H1 (cell line): ENCODE measurements around the gene KRTCAP2. TPM values are rescaled to one million over a fixed set of nuclear protein-coding genes. Genes with fewer than 3 reads are reported as not detected.

Experiments
- CTCF ChIA-PET: fragments of 300-600 bp; sonication (Branson Sonifier 250); formaldehyde crosslinking; loops from one replicate; lab custom pipeline; 2021; ENCODE audit not compliant: partially characterized antibody; lab: Charles Lee
- POLR2A ChIA-PET: fragments of 300-600 bp; sonication (Branson Sonifier 250); formaldehyde crosslinking; loops from one replicate; lab custom pipeline; 2021; ENCODE audit warnings: inconsistent platforms; ENCODE audit not compliant: partially characterized antibody; lab: Charles Lee
- DNase-seq, 2 experiments: peaks; one replicate each; pipeline versions ENCODE4 v3.0.0 to v3.0.0-alpha.2; 2010 to 2022; ENCODE audit warnings: low spot score in 2 of 2, low read depth in 1 of 2, mixed read lengths in 1 of 2
- FAIRE-seq: peaks from 2 replicates; lab custom pipeline; 2011; peaks lifted over from hg19 to GRCh38; lab: Jason Lieb, UNC
- H2AFZ ChIP-seq: 2 replicates; pipeline ENCODE4 v1.8.1; 2012; ENCODE audit warnings: low read length, inconsistent platforms
- H2AK5ac ChIP-seq: 2 replicates; pipeline ENCODE4 v1.6.1; 2013; ENCODE audit warnings: low read depth, low read length
- H2BK120ac ChIP-seq: replicated peaks from 2 replicates; pipeline ENCODE3; 2013; ENCODE audit warnings: low read depth, low read length, inconsistent platforms
- H2BK12ac ChIP-seq: 2 replicates; pipeline ENCODE4 v1.6.1; 2013; ENCODE audit warnings: low read depth, low read length
- H2BK15ac ChIP-seq: 2 replicates; pipeline ENCODE4 v1.6.1; 2013; ENCODE audit warnings: low read length
- H2BK20ac ChIP-seq: 2 replicates; pipeline ENCODE4 v1.6.1; 2013; ENCODE audit warnings: low read length
- H2BK5ac ChIP-seq: 2 replicates; pipeline ENCODE4 v1.6.1; 2013; ENCODE audit warnings: low read depth, low read length
- H3K14ac ChIP-seq: 2 replicates; pipeline ENCODE4 v1.6.1; 2013; ENCODE audit warnings: inconsistent platforms; ENCODE audit not compliant: insufficient read length
- H3K18ac ChIP-seq: 2 replicates; pipeline ENCODE4 v1.6.1; 2013; ENCODE audit warnings: low read length; ENCODE audit errors: extremely low read depth
- H3K23ac ChIP-seq: 2 replicates; pipeline ENCODE4 v1.6.1; 2013; ENCODE audit warnings: inconsistent platforms; ENCODE audit not compliant: insufficient read length
- H3K23me2 ChIP-seq: 2 replicates; pipeline ENCODE4 v1.6.1; 2013; ENCODE audit warnings: low read depth, low read length
- H3K27ac ChIP-seq: 2 replicates; pipeline ENCODE4 v1.6.1; 2011; ENCODE audit warnings: low read depth, low read length, inconsistent platforms
- H3K27me3 ChIP-seq, 4 experiments: replicated peaks in 1 of 4; 1 replicate in 1 of 4; 2 replicates in 3 of 4; pipeline versions ENCODE4 v1.6.1 to v1.8.1; 2011 to 2013; ENCODE audit warnings: low read length in 3 of 4, mild to moderate bottlenecking in 3 of 4, inconsistent platforms in 2 of 4, mixed read lengths in 2 of 4, moderate library complexity in 1 of 4; ENCODE audit not compliant: control insufficient read depth in 3 of 4, insufficient read depth in 3 of 4; ENCODE audit errors: extremely low read depth in 1 of 4
- H3K36me3 ChIP-seq, 4 experiments: 2 replicates each; pipeline versions ENCODE4 v1.6.1 to v1.8.1; 2011 to 2013; ENCODE audit warnings: mild to moderate bottlenecking in 4 of 4, low read length in 3 of 4, moderate library complexity in 2 of 4, control low read depth in 1 of 4, inconsistent platforms in 1 of 4; ENCODE audit not compliant: insufficient read depth in 4 of 4, control insufficient read depth in 2 of 4
- H3K4ac ChIP-seq: replicated peaks from 2 replicates; pipeline ENCODE3; 2013; ENCODE audit warnings: low read length, low read depth, mixed read lengths, inconsistent platforms; ENCODE audit not compliant: insufficient read length
- H3K4me1 ChIP-seq, 4 experiments: replicated peaks in 1 of 4; 1 replicate in 1 of 4; 2 replicates in 3 of 4; pipeline versions ENCODE4 v1.6.1 to v1.8.1; 2011 to 2013; ENCODE audit warnings: low read length in 3 of 4, inconsistent platforms in 2 of 4, mixed read lengths in 1 of 4; ENCODE audit not compliant: insufficient read depth in 4 of 4, control insufficient read depth in 3 of 4
- H3K4me2 ChIP-seq, 2 experiments: 2 replicates each; pipeline versions ENCODE4 v1.6.1 to v1.8.1; 2011 to 2013; ENCODE audit warnings: low read depth in 2 of 2, low read length in 2 of 2, control low read depth in 1 of 2, inconsistent platforms in 1 of 2, mild to moderate bottlenecking in 1 of 2; ENCODE audit not compliant: insufficient read depth in 1 of 2
- H3K4me3 ChIP-seq, 4 experiments: fragments of 200-600, 300-600 bp in 1 of 4; sonication (generic), shearing (Covaris generic), sonication (Bioruptor Twin) in 1 of 4; 2 replicates each; pipeline versions ENCODE4 v1.5.1 to v1.8.1; 2011 to 2016; ENCODE audit warnings: low read length in 4 of 4, low read depth in 3 of 4, control low read depth in 2 of 4, inconsistent platforms in 2 of 4, mild to moderate bottlenecking in 2 of 4, mixed read lengths in 1 of 4, moderate library complexity in 1 of 4; ENCODE audit not compliant: insufficient read depth in 2 of 4; ENCODE audit errors: extremely low read depth in 1 of 4
- H3K56ac ChIP-seq: replicated peaks from 2 replicates; pipeline ENCODE3; 2013; ENCODE audit warnings: low read depth, mild to moderate bottlenecking, mixed read lengths, low read length, inconsistent platforms; ENCODE audit not compliant: insufficient read length
- H3K79me1 ChIP-seq: 2 replicates; pipeline ENCODE4 v1.6.1; 2013; ENCODE audit warnings: low read depth, low read length, control low read depth
- H3K79me2 ChIP-seq, 2 experiments: 2 replicates each; pipeline versions ENCODE4 v1.6.1 to v1.8.1; 2012 to 2013; ENCODE audit warnings: low read length in 2 of 2, mild to moderate bottlenecking in 2 of 2, inconsistent platforms in 1 of 2; ENCODE audit not compliant: insufficient read depth in 2 of 2, control insufficient read depth in 1 of 2
- H3K9ac ChIP-seq, 4 experiments: replicated peaks in 1 of 4; 1 replicate in 1 of 4; 2 replicates in 3 of 4; pipeline versions ENCODE4 v1.6.1 to v1.8.1; 2011 to 2013; ENCODE audit warnings: low read depth in 3 of 4, low read length in 3 of 4, control low read depth in 2 of 4, mild to moderate bottlenecking in 2 of 4, moderate library complexity in 2 of 4, inconsistent platforms in 1 of 4; ENCODE audit errors: extremely low read depth in 1 of 4
- H3K9me3 ChIP-seq, 2 experiments: 2 replicates each; pipeline versions ENCODE4 v1.6.1 to v1.8.1; 2012 to 2013; ENCODE audit warnings: mild to moderate bottlenecking in 2 of 2, moderate library complexity in 2 of 2, control low read depth in 1 of 2, inconsistent platforms in 1 of 2, low read depth in 1 of 2, low read length in 1 of 2, mixed read lengths in 1 of 2; ENCODE audit not compliant: insufficient read depth in 2 of 2
- H4K20me1 ChIP-seq, 2 experiments: replicated peaks in 1 of 2; 2 replicates each; pipeline versions ENCODE3 to v1.8.1; 2011 to 2013; ENCODE audit warnings: inconsistent platforms in 2 of 2, low read length in 2 of 2, mild to moderate bottlenecking in 1 of 2; ENCODE audit not compliant: insufficient read depth in 2 of 2, control insufficient read depth in 1 of 2
- H4K5ac ChIP-seq: 2 replicates; pipeline ENCODE4 v1.6.1; 2013; ENCODE audit warnings: low read length, low read depth, mixed read lengths, inconsistent platforms; ENCODE audit not compliant: insufficient read length
- H4K8ac ChIP-seq: 2 replicates; pipeline ENCODE4 v1.8.0; 2013; ENCODE audit warnings: mild to moderate bottlenecking, moderate library complexity, low read length, inconsistent platforms; ENCODE audit not compliant: insufficient read depth; ENCODE audit errors: extremely low read depth
- H4K91ac ChIP-seq: replicated peaks from 2 replicates; pipeline ENCODE3; 2013; ENCODE audit warnings: low read length, mixed read lengths, inconsistent platforms; ENCODE audit not compliant: insufficient read length
- KDM5A ChIP-seq: fragments of 200-600 bp; IDR thresholded peaks from 2 replicates; pipeline ENCODE4 v1.7.1; 2012; ENCODE audit warnings: mild to moderate bottlenecking, low read length, inconsistent platforms, mixed read lengths
- POLR2A ChIP-seq, 2 experiments: IDR thresholded peaks; 1 replicate in 1 of 2; 2 replicates in 1 of 2; pipeline ENCODE4 v1.6.1; 2011; ENCODE audit warnings: low read depth in 2 of 2, low read length in 2 of 2, mild to moderate bottlenecking in 2 of 2; ENCODE audit errors: control extremely low read depth in 1 of 2
- POLR2AphosphoS5 ChIP-seq: IDR thresholded peaks from 2 replicates; pipeline ENCODE4 v1.6.1; 2011; ENCODE audit warnings: low read depth, low read length
- WGBS, 2 experiments: shearing (Covaris generic) in 1 of 2; methylation state at CpG; one replicate each; pipeline versions ENCODE4 v1.1.6 to v1.1.7; 2013 to 2015; ENCODE audit warnings: low lambda C conversion rate in 2 of 2, mixed read lengths in 2 of 2, inconsistent platforms in 1 of 2, low coverage in 1 of 2, missing lambda C conversion rate in 1 of 2; ENCODE audit not compliant: insufficient replicate concordance in 2 of 2, insufficient coverage in 1 of 2, insufficient read length in 1 of 2; ENCODE audit errors: extremely low coverage in 1 of 2, missing lambda C conversion rate in 1 of 2; 5-methylcytosine and 5-hydroxymethylcytosine counted together
- polyA plus RNA-seq, 7 experiments: library from polyadenylated mRNA; depleted of rRNA in 3 of 7; stranded (reverse) in 5 of 7; unstranded in 2 of 7; fragments of >200 nt in 5 of 7; fragments of 200-250 nt in 2 of 7; gene quantifications; 1 replicate in 5 of 7; 2 replicates in 1 of 7; 4 replicates in 1 of 7; pipeline versions ENCODE4 v1.2.1 to v1.2.3, GENCODE V29; 2011 to 2013; ENCODE audit warnings: missing spikeins in 2 of 7, mixed read lengths in 2 of 7
- total RNA-seq: library from RNA; stranded (reverse); fragmentation: NEBNext Ultra II Directional; extraction: Animal tissue kit (Norgen Biotek cat#: 25700); gene quantifications from 2 replicates; pipeline ENCODE4 v1.2.1, GENCODE V29; 2021

The KRTCAP2 gene
- total and polyA plus RNA-seq, 2 of the 8 experiments (the other 6 are each of a cell fraction or from before 2014, with no cell fraction given) = 146 to 317 TPM

- Histone ChIP-seq H3K9ac (peak overlapping the region in 3 of 4 experiments; percentile 72 to 85 (median 77); a peak in 6 of 7 replicates), H2BK5ac (peak overlapping the region; percentile 99), H3K9me3 (no peaks in the 10 kb centered on the region), H4K91ac (peak overlapping the region; percentile 45), H2BK15ac (peak overlapping the region; percentile 74), H3K23ac (no peak overlapping the region), H2BK120ac (peak overlapping the region; percentile 98), H3K4me2 (peak overlapping the region; percentile 93 to 95), H2BK12ac (peak overlapping the region; percentile 100), H3K79me1 (peaks cover 22% of the 10 kb centered on the region), H3K23me2 (peaks cover 24% of the 10 kb centered on the region), H3K4me1 (peaks cover 8 to 31% (median 25%) of the 10 kb centered on the region in 4 experiments), H3K27ac (peak overlapping the region; percentile 90), H3K18ac (peak overlapping the region; percentile 91), H4K5ac (peak overlapping the region; percentile 60), H3K27me3 (no peaks in the 10 kb centered on the region; a peak in 1 of 7 replicates), H3K56ac (peak overlapping the region; percentile 8), H3K4me3 (peak overlapping the region; percentile 94 to 98 (median 96)), H2AK5ac (peak overlapping the region; percentile 100), H4K20me1 (peaks cover 15 to 44% of the 10 kb centered on the region in 2 experiments), H4K8ac (peak overlapping the region; percentile 78; the same call in 1 of the 2 replicates), H2BK20ac (peak overlapping the region; percentile 100), H3K14ac (no peak overlapping the region), H3K79me2 (peaks cover 6 to 34% of the 10 kb centered on the region in 2 experiments; a peak in 3 of 4 replicates), H3K4ac (peak overlapping the region; percentile 94), H3K36me3 (peaks cover 41 to 58% (median 50%) of the 10 kb centered on the region in 4 experiments), H2AFZ (no peak overlapping the region)
- FAIRE-seq (no peak), DNase-seq (no peak)
- TF ChIP-seq POLR2A (IDR thresholded peaks at IDR 0.05; ENCODE audit: control extremely low read depth in 1 of 2, low read depth in 2 of 2, low read length in 2 of 2) (peak in 1 of 2 experiments; percentile 48; a peak in 1 of 3 replicates), KDM5A (no peak), POLR2AphosphoS5 (peak; percentile 45; the same call in 1 of the 2 replicates)
- ChIA-PET POLR2A (interaction anchor here (0.6 to 19.4 kb wide), 8 partner anchors 10 to 180 kb away, joined by 3 to 512 read pairs (median 3); partner anchors contain the start of genes KRTCAP2, MTX1, SCAMP3 and THBS3), CTCF (interaction anchor here (0.6 to 2.5 kb wide), 4 partner anchors 8 to 28 kb away, joined by 3 to 20 read pairs (median 3); partner anchors contain the start of gene THBS3)
- 82% methylated on average over 20 of the region's 20 CpGs; no CpG with 5 or more reads in 1 of the 2 experiments for WGBS, 2 experiments
These were observed 24.0 kb upstream of the KRTCAP2 start for GRCh38 chr1:155196893-155197638.
